AG08395 (cell line): ENCODE results near the gene SSNA1.

Experiments
- DNase-seq: peaks from one replicate; pipeline ENCODE4 v3.0.0; 2012; ENCODE audit warnings: mixed read lengths, low spot score

The SSNA1 gene

GRCh38 chr9:137152844-137153405, 35.6 kb upstream of the SSNA1 start:
- DNase-seq: no peak

DNA sequence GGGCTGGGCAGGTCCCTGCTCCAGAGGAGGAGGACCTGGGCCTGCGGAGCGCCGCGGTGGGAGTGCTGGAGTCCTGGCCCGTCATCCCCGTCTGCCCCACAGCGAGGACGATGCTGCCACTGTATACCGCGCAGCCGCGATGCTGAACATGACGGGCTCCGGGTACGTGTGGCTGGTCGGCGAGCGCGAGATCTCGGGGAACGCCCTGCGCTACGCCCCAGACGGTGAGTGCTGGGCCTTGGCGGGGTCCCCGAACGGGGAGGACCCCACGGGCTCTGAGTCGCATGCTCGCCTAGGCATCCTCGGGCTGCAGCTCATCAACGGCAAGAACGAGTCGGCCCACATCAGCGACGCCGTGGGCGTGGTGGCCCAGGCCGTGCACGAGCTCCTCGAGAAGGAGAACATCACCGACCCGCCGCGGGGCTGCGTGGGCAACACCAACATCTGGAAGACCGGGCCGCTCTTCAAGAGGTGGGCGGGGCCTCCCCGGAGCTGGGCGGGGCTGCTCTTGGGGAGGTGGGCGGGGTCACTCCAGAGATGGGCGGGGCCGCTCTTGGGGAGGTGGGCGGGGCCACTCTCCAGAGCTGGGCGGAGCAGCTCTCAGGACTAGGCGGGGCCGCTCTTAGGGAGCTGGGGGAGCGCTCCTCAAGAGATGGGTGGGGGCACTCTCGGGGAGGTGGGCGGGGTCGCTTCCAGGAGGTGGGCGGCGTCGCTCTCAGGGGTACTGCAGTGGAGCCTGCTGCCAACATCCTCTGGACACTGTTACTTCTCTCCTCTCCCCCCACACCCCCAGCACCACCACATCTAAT, 31.7 kb upstream of the SSNA1 start:
- peak; percentile 80 for DNase-seq

DNA sequence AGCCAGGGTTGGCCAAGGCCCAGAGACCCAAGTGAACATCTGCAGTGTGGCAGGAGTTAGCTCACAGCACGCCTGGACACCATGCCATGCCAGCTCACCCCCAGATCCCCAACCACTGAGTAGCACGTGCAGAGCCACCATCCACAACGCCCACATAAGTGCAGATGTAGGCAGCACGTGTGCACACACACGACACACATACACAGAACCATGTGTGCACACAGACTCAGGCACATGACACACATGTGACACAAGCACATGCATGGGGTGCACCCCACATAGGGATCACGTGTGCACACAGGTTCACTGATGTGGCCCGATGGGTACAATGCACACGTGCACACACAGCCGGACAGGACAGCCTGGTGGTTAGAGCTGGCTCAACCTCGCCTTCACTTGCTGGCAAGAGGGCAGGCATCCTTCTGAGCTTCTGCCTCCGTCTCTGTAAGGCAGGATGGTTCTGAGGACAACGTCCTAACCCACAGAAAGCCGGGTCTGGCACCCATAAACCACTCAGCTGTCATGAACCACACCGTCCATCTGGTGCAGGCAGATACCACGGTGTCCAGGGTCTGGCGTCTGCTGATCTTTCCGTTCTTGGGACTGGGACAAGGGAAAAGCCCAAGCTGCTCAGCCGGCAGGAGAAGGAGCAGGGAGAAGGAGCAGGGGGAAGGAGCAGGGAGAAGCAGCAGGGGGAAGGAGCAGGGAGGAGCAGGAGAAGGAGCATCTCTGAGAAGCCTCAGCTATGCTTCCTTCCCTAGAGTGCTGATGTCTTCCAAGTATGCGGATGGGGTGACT, 30.7 kb upstream of the SSNA1 start:
- DNase-seq: no peak

DNA sequence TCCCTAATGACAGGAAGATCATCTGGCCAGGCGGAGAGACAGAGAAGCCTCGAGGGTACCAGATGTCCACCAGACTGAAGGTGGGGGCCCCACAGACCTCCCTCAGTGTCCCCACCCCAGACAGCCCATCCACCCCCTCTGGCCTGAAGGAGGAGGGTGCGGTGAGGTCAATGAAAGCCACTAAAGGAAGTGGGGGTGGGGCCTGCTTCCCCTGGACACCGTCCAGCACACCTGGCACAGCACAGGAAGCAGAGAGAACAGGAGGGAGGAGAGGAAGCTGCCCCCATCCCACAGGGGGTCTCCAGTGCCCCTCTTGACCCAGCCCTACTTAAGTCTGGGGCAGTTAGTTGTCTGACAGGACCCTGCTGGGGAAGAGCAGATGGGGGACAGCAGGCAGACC, 29.9 kb upstream of the SSNA1 start:
- no peak for DNase-seq

DNA sequence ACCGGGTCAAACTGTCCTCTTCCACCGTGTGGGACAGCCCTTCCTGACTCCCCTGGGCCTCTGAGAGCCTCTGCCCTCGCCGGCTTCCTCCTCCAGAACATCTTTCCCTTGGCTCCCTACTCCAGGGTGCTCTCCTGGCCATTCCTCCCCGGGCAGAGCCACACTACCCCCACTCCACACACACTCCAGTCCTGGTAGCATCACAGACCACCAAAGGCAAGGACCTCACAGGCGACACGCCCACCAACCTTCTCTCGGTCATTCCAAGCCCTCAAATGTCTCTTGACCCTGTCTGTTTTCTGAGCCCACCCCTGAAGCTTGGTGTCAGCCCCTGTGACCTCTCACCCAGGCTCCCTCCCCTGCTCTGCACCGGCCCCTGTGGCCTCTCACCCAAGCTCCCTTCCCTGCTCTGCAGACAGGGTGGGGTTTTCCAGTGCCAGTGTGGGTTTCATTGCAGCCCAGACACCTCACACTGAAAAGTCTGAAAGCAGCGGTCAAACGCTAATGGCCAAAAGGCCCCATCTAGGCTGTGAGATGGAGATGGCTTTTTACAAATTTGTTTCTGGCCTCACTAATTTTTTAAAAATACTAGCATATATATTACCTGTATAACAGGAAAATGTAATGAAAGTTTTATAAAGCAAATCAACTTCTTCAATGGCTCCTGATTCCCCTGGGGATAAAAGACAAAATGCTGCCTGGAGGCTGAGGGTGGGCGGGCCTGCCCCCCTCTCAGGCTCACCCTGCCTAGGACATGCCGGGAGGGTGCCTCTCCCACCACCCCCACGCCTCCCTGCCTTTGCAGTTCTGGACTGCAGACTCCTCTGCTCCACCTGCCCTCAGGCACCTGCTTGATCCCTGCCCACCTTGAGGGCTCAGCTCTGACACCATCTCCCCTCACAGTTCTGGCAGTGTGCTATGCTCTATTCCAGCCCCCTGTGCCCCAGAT, 29.1 kb upstream of the SSNA1 start:
- no peak for DNase-seq

DNA sequence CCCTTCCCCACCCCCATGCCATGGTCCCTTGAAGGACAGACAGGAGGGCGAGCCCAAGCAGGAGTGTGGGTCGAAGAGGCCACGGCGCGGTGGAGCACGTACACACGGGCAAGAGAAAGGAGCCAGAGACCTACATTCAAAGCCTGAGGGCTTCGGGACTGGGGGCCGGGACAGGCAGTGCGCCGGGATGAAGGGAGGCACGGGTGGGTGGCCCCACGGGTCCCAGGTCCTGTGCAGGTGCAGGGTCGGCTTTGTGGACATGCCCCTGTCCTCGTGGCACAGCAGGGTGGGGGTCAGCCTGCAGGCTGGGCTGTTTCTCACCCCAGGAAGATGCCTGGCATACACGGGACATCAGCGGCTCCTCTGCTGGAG, 28.4 kb upstream of the SSNA1 start:
- DNase-seq: no peak

GRCh38 chr9:137160716-137161557, 27.5 kb upstream of the SSNA1 start:
- no peak for DNase-seq

GRCh38 chr9:137161558-137162486, 26.7 kb upstream of the SSNA1 start:
- DNase-seq: no peak

DNA sequence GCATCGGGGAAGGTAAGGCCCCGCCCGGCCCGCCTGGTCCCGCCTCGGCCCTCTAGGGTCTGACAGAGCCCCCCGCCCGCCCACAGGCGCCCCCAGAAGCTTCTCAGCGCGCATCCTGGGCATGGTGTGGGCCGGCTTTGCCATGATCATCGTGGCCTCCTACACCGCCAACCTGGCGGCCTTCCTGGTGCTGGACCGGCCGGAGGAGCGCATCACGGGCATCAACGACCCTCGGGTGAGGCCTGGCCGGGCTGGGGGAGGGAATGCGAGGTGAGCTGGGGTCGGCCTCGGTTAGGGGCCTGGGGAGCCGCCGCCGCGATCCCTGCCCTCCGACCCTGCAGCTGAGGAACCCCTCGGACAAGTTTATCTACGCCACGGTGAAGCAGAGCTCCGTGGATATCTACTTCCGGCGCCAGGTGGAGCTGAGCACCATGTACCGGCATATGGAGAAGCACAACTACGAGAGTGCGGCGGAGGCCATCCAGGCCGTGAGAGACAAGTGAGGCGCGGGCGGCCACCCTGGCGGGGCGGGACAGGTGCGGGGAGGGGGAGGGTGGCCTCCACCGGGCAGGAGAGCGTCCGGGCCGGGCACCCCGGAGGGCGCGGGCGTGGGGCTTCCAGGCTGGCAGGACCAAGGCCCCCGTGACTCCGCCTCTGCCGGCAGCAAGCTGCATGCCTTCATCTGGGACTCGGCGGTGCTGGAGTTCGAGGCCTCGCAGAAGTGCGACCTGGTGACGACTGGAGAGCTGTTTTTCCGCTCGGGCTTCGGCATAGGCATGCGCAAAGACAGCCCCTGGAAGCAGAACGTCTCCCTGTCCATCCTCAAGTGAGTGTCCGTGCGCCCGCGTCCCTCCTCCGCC, 25.7 kb upstream of the SSNA1 start:
- no peak for DNase-seq

- no peak for DNase-seq
These were observed 25.1 kb upstream of the SSNA1 start for GRCh38 chr9:137163365-137163715.

DNA sequence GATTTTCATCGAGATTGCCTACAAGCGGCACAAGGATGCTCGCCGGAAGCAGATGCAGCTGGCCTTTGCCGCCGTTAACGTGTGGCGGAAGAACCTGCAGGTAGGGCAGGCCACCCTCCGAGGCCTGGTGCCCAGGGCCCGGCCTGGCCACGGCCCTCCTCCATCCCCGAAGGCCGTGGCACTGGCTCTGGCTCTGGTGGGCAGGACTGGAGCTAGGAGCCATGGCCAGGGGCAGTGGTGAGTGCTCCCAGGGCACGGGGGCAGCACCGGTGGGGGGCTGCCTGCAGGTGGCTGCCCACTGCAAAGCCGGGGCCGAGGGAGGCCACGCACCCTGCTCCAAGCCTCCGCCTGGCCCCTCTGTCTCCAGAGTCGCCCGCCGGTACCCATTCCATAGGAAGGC, 24.7 kb upstream of the SSNA1 start:
- no peak for DNase-seq

DNA sequence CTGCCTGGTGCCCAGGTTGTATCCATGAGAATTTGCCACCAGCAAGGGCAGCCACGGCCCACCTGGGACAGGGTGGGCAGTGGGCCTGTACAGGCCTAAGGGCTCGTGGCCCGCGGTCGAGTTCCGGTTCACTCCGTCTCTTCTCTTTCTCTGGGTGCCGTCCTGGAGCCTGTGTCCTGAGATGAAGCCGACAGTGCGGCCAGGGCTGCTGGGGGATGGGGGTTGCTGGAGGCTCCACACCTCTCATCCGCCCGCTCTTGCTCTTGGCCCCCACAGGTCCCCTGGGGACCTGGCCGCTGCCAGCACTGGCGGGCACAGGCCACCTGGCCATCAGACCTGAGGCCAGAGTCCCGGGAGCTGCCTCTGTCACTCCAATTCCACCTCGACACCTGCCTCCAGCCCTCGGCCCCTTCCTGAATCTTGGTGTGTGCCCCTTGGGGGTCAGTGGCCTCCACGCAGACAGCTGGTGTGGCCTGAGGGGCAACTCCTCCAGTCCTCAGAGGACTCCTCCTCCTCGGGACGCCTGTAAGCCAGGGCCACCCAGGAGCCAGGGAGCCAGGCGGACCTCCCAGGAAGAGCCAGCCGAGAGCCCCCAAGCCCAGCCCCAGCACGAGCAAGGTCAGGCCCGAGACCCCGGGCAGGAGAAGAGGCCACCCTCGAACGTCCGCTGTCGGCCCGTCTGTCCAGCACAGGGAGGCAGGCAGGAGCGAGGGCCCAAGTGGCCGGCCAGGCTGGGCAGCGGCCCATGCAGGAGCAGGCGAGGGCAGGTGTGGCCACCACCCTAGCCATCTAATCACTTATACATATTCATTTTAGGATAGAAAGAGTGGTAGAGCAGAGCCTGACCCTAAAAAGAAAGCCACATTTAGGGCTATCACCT, 23.9 kb upstream of the SSNA1 start:
- no peak for DNase-seq

- no peak for DNase-seq
These were observed 23.1 kb upstream of the SSNA1 start for GRCh38 chr9:137165250-137165836.

DNA sequence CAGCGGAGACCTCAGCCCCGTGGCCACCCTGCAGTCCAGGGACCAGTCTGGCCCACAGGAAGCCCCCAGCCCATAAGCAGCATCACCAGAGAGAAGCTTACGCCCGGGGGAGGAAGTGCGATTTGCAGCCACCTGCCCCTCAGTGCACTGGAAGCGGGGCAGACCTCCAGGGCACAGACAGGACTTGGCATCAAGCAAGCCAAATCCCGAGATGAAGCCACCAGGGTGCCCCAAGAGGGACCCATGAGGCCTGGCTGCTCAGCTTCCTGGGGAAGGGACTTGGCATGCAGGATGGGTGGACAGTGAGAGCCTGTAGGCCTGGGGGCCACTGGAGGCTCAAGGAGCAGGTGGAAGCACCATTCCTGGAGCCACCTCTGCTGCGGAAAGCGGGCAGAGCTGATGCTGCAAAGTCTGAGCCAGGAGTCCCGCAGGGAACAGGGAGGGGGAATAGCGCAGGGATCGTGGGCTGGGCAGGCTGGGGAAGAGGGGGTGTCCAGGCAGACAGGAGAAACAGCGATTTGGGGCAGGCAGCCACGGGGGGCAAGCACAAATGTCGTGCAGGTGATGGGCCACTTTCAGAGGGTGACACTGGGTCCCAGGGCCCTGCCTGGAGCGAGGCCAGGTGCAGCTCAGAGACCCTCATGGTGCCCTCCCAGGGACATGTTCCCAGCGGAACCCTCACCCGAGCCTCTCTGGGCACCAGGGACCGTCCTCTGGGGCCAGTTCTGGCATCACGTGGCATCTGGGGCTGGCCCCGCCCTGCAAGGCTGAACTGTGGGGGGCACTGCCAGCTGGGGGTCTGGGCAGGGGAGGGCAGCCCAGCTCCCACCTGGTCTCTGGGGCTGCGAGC, 21.9 kb upstream of the SSNA1 start:
- no peak for DNase-seq

GRCh38 chr9:137167277-137167746, 21.2 kb upstream of the SSNA1 start:
- no peak for DNase-seq

GRCh38 chr9:137167747-137168572, 20.5 kb upstream of the SSNA1 start:
- no peak for DNase-seq
